ENCODE results near the gene MGAT4C. TPM values are rescaled to one million over a fixed set of nuclear protein-coding genes. Genes with fewer than 3 reads are reported as not detected.
"Not testable (repeated sequence)": the region's sequence is repeated elsewhere in the genome, so short reads cannot be mapped to it uniquely, and the experiment has no call there.

Gene MGAT4C
- polyA plus RNA-seq, 2 of the 4 experiments (the other 2 are of a cell fraction): 0.17 TPM; not detected in 1

- ATAC-seq (peak; percentile 54 to 62; a peak in 4 of 6 replicates), DNase-seq (ENCODE audit: low read depth in 1 of 2, low spot score in 1 of 2) (peak in 1 of 2 experiments; percentile 4), FAIRE-seq (no peak)
- WGBS (ENCODE audit: missing lambda C conversion rate): 16% methylated on average over 3 of the region's 3 CpGs
- H3K4me1 ChIP-seq: peaks cover 8% of the 10 kb centered on the region; the same call in 2 of the 3 replicates
- no peak overlapping the region for H3K27ac ChIP-seq
- H3K4me3 ChIP-seq: no peak overlapping the region
- H3K9me3 ChIP-seq: no peaks in the 10 kb centered on the region
- peak overlapping the region; percentile 29; the same call in 2 of the 3 replicates for H3K4me2 ChIP-seq
- CTCF ChIA-PET: no interaction called here
- POLR2A ChIA-PET: no interaction called here
- TF ChIP-seq MAFK (IDR thresholded peaks at IDR 0.05; ENCODE audit: partially characterized antibody) (peak; percentile 27), ZC3H11A (IDR thresholded peaks at IDR 0.05) (no peak)
Measured at GRCh38 chr12:86134561-86134960, 121.6 kb downstream of the MGAT4C start.

GRCh38 chr12:86126900-86127299 is 129.3 kb downstream of the MGAT4C start:
- POLR2A ChIA-PET; DNase-seq (ENCODE audit: low read depth in 1 of 2, low spot score in 1 of 2); ATAC-seq; H3K9me3 ChIP-seq; H3K4me1 ChIP-seq; CTCF ChIA-PET; H3K4me3 ChIP-seq; H3K4me2 ChIP-seq; FAIRE-seq; H3K27ac ChIP-seq: not testable (repeated sequence)
- 65% methylated on average over 3 of the region's 3 CpGs for WGBS (ENCODE audit: missing lambda C conversion rate)

GRCh38 chr12:86122846-86123468 is 133.2 kb downstream of the MGAT4C start:
- CTCF ChIA-PET: interaction anchor here (1.5 kb wide), 1 partner anchor 1726 kb away, joined by 3 read pairs; no protein-coding TSS in a partner anchor
- H3K27ac ChIP-seq: no peak overlapping the region
- peak in 1 of 2 experiments; percentile 66; a peak in 2 of 6 replicates for ATAC-seq
- peak overlapping the region; percentile 20; the same call in 2 of the 3 replicates for H3K4me2 ChIP-seq
- POLR2A ChIA-PET: no interaction called here
- TF ChIP-seq MYC (IDR thresholded peaks at IDR 0.05; ENCODE audit: borderline replicate concordance, low read length): no peak
- no peak for TF ChIP-seq RNF2 (IDR thresholded peaks at IDR 0.05; ENCODE audit: borderline replicate concordance, low read depth)
- TF ChIP-seq CBX2 (IDR thresholded peaks at IDR 0.05; ENCODE audit: borderline replicate concordance, low read depth): no peak
- no peak for TF ChIP-seq CEBPB (IDR thresholded peaks at IDR 0.05)
- no peak for TF ChIP-seq TFCP2L1 (CRISPR knock-in tag; IDR thresholded peaks at IDR 0.05)
- TF ChIP-seq, protein P1, sequence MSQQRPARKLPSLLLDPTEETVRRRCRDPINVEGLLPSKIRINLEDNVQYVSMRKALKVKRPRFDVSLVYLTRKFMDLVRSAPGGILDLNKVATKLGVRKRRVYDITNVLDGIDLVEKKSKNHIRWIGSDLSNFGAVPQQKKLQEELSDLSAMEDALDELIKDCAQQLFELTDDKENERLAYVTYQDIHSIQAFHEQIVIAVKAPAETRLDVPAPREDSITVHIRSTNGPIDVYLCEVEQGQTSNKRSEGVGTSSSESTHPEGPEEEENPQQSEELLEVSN (IDR thresholded peaks at IDR 0.05; ENCODE audit: borderline replicate concordance, low read depth): no peak
- TF ChIP-seq CHD2 (IDR thresholded peaks at IDR 0.05; ENCODE audit: low read length, partially characterized antibody): no peak
- TF ChIP-seq TP53 (CRISPR knock-in tag; IDR thresholded peaks at IDR 0.05): no peak
- no peak for TF ChIP-seq JUN (IDR thresholded peaks at IDR 0.05)
- no peak for TF ChIP-seq HOXB5 (CRISPR knock-in tag; IDR thresholded peaks at IDR 0.05)
- no peak for TF ChIP-seq ZC3H11A (IDR thresholded peaks at IDR 0.05)
- TF ChIP-seq, protein P2, sequence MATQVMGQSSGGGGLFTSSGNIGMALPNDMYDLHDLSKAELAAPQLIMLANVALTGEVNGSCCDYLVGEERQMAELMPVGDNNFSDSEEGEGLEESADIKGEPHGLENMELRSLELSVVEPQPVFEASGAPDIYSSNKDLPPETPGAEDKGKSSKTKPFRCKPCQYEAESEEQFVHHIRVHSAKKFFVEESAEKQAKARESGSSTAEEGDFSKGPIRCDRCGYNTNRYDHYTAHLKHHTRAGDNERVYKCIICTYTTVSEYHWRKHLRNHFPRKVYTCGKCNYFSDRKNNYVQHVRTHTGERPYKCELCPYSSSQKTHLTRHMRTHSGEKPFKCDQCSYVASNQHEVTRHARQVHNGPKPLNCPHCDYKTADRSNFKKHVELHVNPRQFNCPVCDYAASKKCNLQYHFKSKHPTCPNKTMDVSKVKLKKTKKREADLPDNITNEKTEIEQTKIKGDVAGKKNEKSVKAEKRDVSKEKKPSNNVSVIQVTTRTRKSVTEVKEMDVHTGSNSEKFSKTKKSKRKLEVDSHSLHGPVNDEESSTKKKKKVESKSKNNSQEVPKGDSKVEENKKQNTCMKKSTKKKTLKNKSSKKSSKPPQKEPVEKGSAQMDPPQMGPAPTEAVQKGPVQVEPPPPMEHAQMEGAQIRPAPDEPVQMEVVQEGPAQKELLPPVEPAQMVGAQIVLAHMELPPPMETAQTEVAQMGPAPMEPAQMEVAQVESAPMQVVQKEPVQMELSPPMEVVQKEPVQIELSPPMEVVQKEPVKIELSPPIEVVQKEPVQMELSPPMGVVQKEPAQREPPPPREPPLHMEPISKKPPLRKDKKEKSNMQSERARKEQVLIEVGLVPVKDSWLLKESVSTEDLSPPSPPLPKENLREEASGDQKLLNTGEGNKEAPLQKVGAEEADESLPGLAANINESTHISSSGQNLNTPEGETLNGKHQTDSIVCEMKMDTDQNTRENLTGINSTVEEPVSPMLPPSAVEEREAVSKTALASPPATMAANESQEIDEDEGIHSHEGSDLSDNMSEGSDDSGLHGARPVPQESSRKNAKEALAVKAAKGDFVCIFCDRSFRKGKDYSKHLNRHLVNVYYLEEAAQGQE (IDR thresholded peaks at IDR 0.05): no peak
- no peak for TF ChIP-seq PHF8 (IDR thresholded peaks at IDR 0.05; ENCODE audit: borderline replicate concordance, low read depth)
- H3K4me1 ChIP-seq: peaks cover 7% of the 10 kb centered on the region; the same call in 1 of the 3 replicates
- 16% methylated on average over 3 of the region's 3 CpGs for WGBS (ENCODE audit: missing lambda C conversion rate)
- no peaks in the 10 kb centered on the region for H3K9me3 ChIP-seq
- no peak overlapping the region for H3K4me3 ChIP-seq
- FAIRE-seq: no peak
- DNase-seq (ENCODE audit: low read depth in 1 of 2, low spot score in 1 of 2): no peak

DNA sequence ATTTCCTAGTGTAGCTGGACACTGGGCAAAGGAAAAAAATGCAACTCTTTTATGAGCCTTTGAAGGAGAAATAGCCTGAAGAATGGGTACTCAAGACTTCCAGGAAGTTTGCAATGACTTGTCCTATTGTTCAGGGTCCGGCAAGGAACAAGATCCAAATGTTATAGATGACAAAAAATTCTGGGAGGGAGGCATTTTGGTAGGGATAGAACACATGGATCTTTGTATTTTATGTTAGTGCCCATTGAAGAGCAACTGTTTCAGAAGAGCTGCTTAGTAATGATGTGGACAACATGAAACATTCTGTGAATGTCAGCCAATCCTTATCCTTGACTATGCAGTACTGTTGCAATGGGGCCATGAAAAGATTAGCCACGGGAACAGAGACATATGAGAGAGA is 138.0 kb downstream of the MGAT4C start:
- H3K9me3 ChIP-seq: no peaks in the 10 kb centered on the region
- peaks cover 6% of the 10 kb centered on the region; the same call in 1 of the 3 replicates for H3K4me1 ChIP-seq
- FAIRE-seq: no peak
- H3K4me2 ChIP-seq: no peak overlapping the region
- ChIA-PET POLR2A (no interaction called here), CTCF (no interaction called here)
- 20% methylated on average over 2 of the region's 2 CpGs for WGBS (ENCODE audit: missing lambda C conversion rate)
- no peak overlapping the region for H3K4me3 ChIP-seq
- TF ChIP-seq KDM1A (IDR thresholded peaks at IDR 0.05; ENCODE audit: low read depth): no peak
- TF ChIP-seq HOXB13 (CRISPR knock-in tag; IDR thresholded peaks at IDR 0.05; ENCODE audit: low read depth): no peak
- no peak for TF ChIP-seq JUN (IDR thresholded peaks at IDR 0.05)
- no peak for TF ChIP-seq ELK1 (IDR thresholded peaks at IDR 0.05; ENCODE audit: low read depth, low read length)
- no peak for TF ChIP-seq EP300 (IDR thresholded peaks at IDR 0.05)
- no peak for TF ChIP-seq RNF2 (IDR thresholded peaks at IDR 0.05; ENCODE audit: borderline replicate concordance, low read depth)
- no peak for TF ChIP-seq ATOH8 (CRISPR knock-in tag; IDR thresholded peaks at IDR 0.05; ENCODE audit: low read depth)
- TF ChIP-seq MAFK (IDR thresholded peaks at IDR 0.05; ENCODE audit: partially characterized antibody): no peak
- no peak for TF ChIP-seq TFCP2L1 (CRISPR knock-in tag; IDR thresholded peaks at IDR 0.05)
- TF ChIP-seq CHD4 (IDR thresholded peaks at IDR 0.05; ENCODE audit: borderline replicate concordance): no peak
- no peak for ATAC-seq
- no peak overlapping the region for H3K27ac ChIP-seq
- no peak for DNase-seq (ENCODE audit: low read depth in 1 of 2, low spot score in 1 of 2)
